Activated naive CD8-positive, alpha-beta T cell (primary cell): ENCODE results near the gene PPP2R5B.
A peak's percentile ranks its signal among the peaks of the same experiment; 100 is the strongest.

ENCODE experiments used
- H3K27ac Mint-ChIP-seq: one replicate; pipeline ENCODE4 v1.8.0; 2021; ENCODE audit warnings: mixed read lengths
- H3K27me3 Mint-ChIP-seq: one replicate; pipeline ENCODE4 v1.8.0; 2021; ENCODE audit warnings: mixed read lengths
- H3K36me3 Mint-ChIP-seq: one replicate; pipeline ENCODE4 v1.8.0; 2021; ENCODE audit warnings: mixed read lengths
- H3K4me1 Mint-ChIP-seq: one replicate; pipeline ENCODE4 v1.8.0; 2021; ENCODE audit warnings: low read depth, mixed read lengths
- H3K4me3 Mint-ChIP-seq: one replicate; pipeline ENCODE4 v1.8.0; 2021; ENCODE audit warnings: mild to moderate bottlenecking, mixed read lengths
- H3K9me3 Mint-ChIP-seq: one replicate; pipeline ENCODE4 v1.8.0; 2021; ENCODE audit warnings: low read depth, mixed read lengths

Gene PPP2R5B

DNA sequence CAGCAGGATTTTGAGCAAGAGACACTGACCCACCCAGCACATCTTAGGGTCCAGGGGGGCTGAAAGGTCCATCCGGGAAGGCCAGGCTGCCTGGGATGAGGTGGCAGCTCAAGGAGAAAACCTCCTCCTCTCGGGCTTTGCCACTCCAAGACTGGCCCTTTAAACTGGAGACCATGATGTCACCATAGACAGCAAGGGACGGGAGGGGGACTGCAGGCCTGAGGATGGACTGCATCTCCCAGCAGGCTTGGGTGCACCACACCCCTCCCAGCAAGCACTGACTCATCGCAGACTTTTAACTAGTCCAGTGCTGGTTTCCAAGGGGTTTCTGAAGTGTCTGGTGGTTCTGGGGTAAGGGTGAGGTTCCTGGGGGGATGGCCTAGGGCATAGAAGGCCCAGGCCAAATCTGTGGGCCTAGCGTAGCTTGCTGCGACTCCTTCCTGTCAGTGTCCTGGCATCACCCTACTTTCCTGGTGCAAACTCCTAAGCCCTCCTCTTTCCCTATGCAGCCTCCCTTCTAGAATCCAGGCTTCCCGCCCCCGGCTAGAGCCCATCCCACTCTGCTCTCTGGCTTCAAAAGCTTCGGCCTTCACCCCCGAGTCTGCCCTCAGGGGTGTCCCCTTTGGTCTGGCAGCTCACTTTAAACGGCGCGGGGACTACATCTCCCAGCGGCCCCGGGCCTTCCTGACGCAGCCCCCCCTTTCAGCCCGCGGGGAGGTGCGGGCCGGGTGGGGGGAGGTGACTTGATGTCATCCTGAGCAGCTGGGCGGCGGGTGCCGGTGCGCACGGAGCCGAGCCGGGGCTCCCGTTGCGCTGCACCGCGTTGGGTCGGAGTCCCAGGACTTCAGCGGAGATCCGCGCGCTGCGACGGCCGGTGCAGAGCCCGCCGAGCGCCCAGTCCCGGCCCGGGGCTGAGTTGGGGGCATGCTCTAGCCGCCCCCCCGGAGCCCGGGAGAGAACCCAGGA, at the start of gene PPP2R5B:
Gene PPP2R5B, plus strand, starts transcription at position 746 of the 966 bp plus-strand sequence. CDS start 1,046 bp downstream, outside the sequence.
- no peaks in the 10 kb centered on the region for H3K9me3 Mint-ChIP-seq
- H3K4me3 Mint-ChIP-seq, result peak within 1 kb of the TSS; percentile 94
- H3K27ac Mint-ChIP-seq, result peak within 1 kb of the TSS; percentile 99
- H3K36me3 Mint-ChIP-seq, result no peaks in the 10 kb centered on the region
- no peaks in the 10 kb centered on the region for H3K27me3 Mint-ChIP-seq
- peaks cover 13% of the 10 kb centered on the region for H3K4me1 Mint-ChIP-seq

DNA sequence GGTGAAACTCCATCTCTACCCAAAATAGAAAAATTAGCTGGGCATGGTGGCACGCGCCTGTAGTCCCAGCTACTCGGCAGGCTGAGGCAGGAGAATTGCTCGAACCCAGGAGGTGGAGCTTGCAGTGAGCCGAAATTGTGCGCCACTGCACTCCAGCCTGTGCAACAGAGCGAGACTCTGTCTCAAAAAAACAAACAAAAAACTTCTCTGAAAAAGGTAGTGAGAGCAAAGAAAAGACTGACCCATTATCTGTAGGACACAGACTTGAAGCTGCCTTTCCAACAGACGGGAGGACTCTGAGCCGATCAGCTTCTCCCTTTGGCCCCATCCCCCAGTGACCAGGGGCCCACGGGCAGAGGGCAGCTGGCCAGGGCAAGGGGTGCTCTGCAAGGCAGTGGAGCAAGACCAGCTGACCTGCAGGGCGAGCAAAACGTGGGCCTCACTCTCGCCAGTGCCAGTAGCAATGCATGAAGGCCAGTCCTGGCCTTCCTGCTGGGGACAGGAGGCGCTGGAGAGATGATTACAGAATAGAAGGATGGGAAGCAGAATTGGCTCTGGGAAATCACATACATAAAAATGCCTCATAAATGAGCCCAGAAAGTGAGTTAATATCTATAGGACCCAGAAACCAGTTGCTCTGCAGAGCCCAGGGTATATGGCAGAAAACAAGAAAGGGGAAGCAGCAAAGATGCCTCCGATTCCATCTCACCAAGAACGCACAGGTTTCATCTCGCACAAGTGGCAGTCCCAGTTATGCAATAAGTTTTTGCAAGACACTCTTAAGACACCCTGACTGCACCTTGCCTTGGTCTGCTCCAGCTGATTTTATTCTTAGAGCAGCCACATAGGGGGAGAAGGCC, 48.9 kb upstream of the PPP2R5B start:
- Mint-ChIP-seq H3K4me1 (peaks cover 75% of the 10 kb centered on the region), H3K9me3 (no peaks in the 10 kb centered on the region), H3K36me3 (peaks cover 3% of the 10 kb centered on the region), H3K4me3 (peak overlapping the region; percentile 97), H3K27me3 (no peaks in the 10 kb centered on the region), H3K27ac (peak overlapping the region; percentile 93)

DNA sequence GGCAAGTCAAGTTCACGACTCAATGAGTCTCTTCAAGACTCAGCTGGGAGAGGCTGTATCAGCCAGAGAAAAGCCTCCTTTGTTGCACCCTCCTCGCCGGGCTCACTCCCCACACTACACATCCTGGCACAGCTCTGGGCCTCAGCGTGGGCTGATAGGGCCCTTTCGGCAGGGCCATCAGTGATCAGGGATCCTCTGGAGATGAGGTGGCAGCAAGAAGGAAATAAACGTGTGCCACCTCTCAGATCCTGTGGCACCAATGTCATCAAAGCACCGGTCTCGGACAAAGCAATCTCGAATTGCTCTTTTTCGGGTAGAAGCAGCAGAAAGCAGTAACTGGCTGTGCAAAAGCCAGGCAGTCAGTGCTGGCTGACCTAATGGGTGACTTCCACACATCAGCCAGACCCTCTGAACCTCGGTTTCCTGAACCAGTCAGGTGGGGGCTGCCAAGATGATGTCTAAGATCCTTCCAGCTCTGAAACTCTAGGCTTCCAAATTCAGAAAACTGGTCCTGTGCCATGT, 48.2 kb upstream of the PPP2R5B start:
- Mint-ChIP-seq H3K27me3 (no peaks in the 10 kb centered on the region), H3K36me3 (peaks cover 3% of the 10 kb centered on the region), H3K9me3 (no peaks in the 10 kb centered on the region), H3K4me3 (peak overlapping the region; percentile 97), H3K4me1 (peaks cover 78% of the 10 kb centered on the region), H3K27ac (peak overlapping the region; percentile 93)

DNA sequence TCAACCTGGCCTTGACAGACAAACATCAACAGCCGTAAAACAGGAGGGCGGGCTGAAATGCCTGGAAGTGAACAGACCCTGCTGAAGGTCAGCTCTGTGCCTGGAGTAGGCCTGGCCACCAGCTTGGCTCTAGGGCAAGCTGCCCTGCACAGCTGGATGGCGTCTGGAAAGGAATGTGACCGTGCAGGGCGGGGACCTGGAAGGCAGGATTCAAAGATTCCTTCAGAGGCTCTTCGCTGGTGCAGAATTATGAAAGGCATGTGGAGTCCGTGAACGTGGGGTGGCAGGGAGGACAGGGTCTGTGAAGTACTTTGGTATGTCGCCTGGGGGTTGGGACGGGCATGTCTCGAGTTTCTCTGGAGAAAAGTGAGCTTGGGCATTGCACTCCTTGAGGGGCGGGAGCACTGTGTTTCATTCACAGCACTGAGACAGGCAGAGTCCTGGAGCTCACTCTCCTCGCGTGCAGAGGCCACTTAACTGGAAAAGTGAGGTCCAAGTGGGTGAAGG, 47.6 kb upstream of the PPP2R5B start:
- H3K36me3 Mint-ChIP-seq, result peaks cover 3% of the 10 kb centered on the region

DNA sequence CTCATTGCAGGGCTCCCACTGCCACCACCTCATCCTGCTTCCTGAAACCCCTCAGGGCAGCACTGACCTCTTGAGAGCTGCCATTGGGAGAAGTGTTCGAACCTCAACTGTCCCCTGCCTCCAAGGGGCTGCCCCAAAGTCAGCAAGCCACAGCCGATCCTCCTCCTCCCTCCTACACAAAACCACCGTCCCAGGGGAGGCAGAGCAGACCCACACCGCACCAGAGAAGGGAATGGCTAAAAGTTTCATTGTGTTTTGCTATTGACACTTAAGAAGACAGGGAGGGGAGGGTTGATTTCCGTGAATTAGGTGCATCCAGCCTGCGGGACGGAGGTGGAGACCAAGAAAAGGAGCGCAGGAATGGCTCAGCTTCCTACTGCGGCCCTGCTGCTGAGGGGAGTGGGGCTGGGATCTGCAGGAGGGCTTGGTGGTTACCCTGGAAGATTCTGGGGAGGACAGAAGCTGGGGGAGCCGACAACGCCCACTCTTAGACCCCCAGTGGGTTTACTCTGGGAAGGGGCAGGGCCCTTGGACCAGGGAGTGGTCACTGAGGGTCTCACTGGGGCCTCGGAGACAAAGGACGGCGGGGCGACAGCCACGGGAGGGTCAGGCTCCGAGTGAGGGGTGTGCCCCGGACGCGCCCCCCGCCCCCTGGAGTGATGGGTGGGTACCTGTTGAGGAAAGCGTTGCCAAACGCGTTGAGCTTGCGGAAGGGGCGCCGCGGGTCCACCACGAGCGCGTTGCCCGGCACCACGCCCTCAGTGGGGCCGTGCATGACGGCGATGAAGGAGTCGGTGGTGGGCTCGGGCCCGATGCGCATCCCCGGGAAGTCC, 46.9 kb upstream of the PPP2R5B start:
- Mint-ChIP-seq H3K27ac (peak overlapping the region; percentile 93), H3K4me3 (peak overlapping the region; percentile 97), H3K9me3 (no peaks in the 10 kb centered on the region), H3K36me3 (peaks cover 3% of the 10 kb centered on the region), H3K27me3 (no peaks in the 10 kb centered on the region), H3K4me1 (peaks cover 71% of the 10 kb centered on the region)

More for the DNA sequence above, 47.6 kb upstream of the PPP2R5B start:
- Mint-ChIP-seq H3K4me3 (peak overlapping the region; percentile 97), H3K27ac (peak overlapping the region; percentile 93), H3K27me3 (no peaks in the 10 kb centered on the region), H3K4me1 (peaks cover 76% of the 10 kb centered on the region), H3K9me3 (no peaks in the 10 kb centered on the region)

DNA sequence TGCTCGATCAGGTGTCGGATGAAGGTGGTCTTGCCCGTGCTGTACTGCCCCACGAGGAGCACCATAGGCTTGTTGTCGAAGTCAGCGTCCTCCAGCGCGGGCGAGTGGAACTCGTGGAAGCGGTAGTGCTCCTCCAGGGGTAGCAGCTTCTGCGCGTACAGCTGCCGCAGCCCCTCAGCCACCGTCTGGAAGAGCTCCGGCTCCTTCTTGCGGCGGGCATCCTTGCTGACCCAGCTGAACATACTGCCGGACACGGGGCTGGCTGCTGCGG, 46.3 kb upstream of the PPP2R5B start:
- H3K9me3 Mint-ChIP-seq, result no peaks in the 10 kb centered on the region
- H3K27me3 Mint-ChIP-seq, result no peaks in the 10 kb centered on the region
- H3K27ac Mint-ChIP-seq, result peak overlapping the region; percentile 93
- peaks cover 66% of the 10 kb centered on the region for H3K4me1 Mint-ChIP-seq
- H3K36me3 Mint-ChIP-seq, result peaks cover 3% of the 10 kb centered on the region
- peak overlapping the region; percentile 97 for H3K4me3 Mint-ChIP-seq

DNA sequence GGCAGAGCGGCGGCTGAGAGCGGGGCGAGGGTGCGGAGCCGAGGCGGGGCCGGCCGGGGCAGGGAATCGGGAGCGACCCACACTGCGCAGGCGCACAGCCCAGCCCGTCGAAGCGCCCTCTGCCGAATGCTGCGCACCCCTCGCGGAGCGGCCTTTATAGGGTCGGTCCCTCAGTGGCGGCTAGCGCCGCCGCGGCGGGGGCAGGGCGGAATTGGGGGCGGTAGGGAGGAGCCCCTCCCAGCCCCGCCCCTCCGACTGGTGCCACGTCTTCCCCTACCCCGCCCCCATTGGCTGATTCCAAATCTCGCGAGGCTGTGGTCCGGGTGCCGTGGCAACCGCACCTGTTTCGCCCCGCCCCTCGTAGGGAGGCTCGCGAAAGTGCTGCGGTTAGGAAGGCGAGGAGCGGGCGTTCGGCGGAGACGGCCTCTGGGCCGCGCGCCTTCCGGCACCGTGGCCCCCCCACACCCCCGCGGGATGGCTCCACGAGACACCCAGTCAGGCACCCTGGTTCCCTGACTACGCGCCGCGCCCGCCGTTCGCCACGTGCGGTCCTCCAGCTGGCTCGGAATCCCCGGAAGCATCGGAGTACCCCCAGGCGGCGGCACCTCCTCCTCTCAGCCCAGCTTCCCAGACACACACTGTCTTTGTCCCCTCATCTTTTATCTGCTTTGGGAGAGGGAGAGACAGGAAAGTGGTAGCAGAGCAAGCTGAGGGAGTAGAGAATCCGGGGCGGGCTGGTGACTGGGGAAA, 45.8 kb upstream of the PPP2R5B start, which contains the start of gene EHD1:
Gene EHD1, minus strand, starts transcription at position 128 of the 750 bp plus-strand sequence. CDS start 157 bp downstream, outside the sequence.
- no peaks in the 10 kb centered on the region for H3K9me3 Mint-ChIP-seq
- peak within 1 kb of the TSS; percentile 97 for H3K4me3 Mint-ChIP-seq
- H3K4me1 Mint-ChIP-seq, result peaks cover 61% of the 10 kb centered on the region
- H3K36me3 Mint-ChIP-seq, result peaks cover 3% of the 10 kb centered on the region
- no peaks in the 10 kb centered on the region for H3K27me3 Mint-ChIP-seq
- peak within 1 kb of the TSS; percentile 95 for H3K27ac Mint-ChIP-seq

DNA sequence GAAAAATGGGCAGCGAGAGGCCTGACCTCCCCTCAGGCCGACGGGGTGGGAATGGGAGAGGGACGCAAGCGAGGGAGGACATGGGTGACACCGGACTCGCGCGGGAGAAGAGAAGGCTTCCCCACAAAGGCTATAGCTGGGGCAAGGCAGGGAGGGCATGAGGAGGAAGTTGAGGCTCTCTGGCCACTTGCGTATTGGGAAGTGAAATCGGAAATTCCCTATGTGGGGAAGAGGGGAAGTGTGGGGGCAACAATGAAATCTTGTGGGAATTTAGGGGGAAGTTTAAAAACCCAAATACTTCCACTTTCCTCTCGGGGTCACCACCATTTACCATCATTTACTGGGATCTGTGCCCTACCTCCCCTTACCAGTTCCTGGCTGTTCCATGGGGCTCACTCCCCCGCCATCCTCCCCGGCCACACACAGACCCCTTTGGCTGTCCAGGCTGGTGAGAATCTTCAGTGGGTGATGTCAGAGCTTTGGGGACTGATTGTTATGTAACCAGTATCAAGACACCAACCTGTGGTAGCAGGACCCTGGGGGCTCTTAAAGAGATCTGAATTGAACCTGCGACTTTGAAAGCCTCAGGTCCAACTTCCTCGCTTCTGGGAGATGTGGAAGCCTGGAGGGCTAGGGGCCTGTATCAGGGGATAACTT, 45.1 kb upstream of the PPP2R5B start:
- peaks cover 3% of the 10 kb centered on the region for H3K36me3 Mint-ChIP-seq
- H3K27me3 Mint-ChIP-seq, result no peaks in the 10 kb centered on the region
- peaks cover 59% of the 10 kb centered on the region for H3K4me1 Mint-ChIP-seq
- H3K9me3 Mint-ChIP-seq, result no peaks in the 10 kb centered on the region
- peak overlapping the region; percentile 93 for H3K4me3 Mint-ChIP-seq
- peak overlapping the region; percentile 95 for H3K27ac Mint-ChIP-seq

DNA sequence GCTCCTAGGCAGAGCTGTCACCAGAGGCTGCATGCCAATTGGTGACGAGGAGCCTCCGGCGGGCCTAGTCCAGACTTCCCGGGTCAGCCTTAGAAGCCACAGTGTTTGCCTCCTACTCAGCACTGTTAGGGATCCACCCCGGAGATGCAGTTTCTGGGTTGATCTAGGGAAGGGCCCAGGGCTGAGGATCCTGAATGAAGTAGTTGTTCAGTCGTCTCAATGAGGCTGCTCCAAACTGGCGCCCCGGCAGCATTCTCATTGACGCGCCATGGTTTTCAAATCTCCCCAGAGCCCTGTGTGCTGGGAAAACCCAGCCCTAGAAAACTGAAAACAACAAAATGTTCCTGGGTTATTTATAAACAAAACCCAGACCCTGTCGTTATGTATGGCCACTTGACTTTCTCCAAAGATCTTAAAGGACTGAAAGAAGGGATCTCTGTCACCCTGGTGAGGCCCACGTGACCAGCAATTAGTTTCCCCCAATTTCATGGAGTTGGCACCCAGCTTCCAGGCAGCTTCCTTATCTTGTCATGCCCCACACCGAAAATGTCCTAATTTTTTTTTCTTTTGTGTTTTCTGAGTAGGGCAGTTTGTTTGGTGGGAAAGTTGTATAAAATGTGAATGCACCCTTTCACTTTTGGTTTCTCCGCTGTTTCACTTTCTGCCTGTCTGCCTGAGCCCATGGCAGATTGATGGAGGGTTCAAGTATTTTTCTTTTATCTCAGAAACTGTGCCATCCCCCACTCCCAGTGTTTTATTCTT, 44.1 kb upstream of the PPP2R5B start:
- Mint-ChIP-seq H3K9me3 (no peaks in the 10 kb centered on the region), H3K27ac (peak overlapping the region; percentile 95)

DNA sequence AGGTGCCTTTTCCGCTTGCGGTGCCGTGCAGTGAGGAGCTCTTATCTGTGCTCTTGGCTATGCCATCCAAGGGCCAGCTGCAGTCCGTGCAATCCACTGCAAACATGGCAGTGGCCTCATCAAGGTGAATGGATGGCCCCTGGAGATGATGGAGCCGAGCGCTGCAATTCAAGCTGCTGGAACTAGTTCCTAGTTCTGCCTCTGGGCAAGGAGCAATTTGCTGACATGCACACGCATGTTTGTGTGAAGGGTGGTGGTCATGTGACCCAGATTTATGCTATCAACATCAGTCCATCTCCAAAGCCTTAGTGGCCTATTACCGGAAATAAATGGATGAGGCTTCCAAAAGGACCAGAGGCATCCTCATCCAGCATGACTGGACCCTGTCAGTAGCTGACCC, 43.0 kb upstream of the PPP2R5B start:
- Mint-ChIP-seq H3K27me3 (no peaks in the 10 kb centered on the region), H3K4me1 (peaks cover 52% of the 10 kb centered on the region), H3K36me3 (no peaks in the 10 kb centered on the region), H3K27ac (peak overlapping the region; percentile 41), H3K9me3 (no peaks in the 10 kb centered on the region), H3K4me3 (peak overlapping the region; percentile 40)

More for the DNA sequence above, 44.1 kb upstream of the PPP2R5B start:
- H3K4me3 Mint-ChIP-seq, result peak overlapping the region; percentile 93
- H3K4me1 Mint-ChIP-seq, result peaks cover 55% of the 10 kb centered on the region
- peaks cover 3% of the 10 kb centered on the region for H3K36me3 Mint-ChIP-seq
- no peaks in the 10 kb centered on the region for H3K27me3 Mint-ChIP-seq

DNA sequence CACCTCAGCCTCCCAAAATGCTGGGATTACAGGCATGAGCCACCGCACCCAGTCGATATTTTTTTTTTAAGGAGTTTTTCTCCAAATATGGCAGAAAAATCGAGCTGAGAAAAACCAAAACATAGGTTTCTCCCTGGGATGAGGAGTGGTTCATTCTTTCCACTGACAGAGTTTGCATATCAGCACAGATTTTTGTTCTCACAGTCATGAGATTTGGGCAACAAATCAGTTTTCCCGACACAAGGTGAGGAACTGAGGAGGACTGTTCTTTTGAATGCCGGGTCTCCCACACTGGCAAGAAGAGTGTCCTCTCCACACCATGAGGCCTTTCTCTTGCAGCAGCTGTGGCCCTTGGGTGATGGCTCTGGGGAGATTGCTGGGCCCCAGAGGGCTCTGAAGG, 42.2 kb upstream of the PPP2R5B start:
- no peak overlapping the region for H3K27ac Mint-ChIP-seq
- H3K36me3 Mint-ChIP-seq, result no peaks in the 10 kb centered on the region
- no peaks in the 10 kb centered on the region for H3K27me3 Mint-ChIP-seq
- no peak overlapping the region for H3K4me3 Mint-ChIP-seq
- H3K4me1 Mint-ChIP-seq, result peaks cover 46% of the 10 kb centered on the region
- H3K9me3 Mint-ChIP-seq, result no peaks in the 10 kb centered on the region

DNA sequence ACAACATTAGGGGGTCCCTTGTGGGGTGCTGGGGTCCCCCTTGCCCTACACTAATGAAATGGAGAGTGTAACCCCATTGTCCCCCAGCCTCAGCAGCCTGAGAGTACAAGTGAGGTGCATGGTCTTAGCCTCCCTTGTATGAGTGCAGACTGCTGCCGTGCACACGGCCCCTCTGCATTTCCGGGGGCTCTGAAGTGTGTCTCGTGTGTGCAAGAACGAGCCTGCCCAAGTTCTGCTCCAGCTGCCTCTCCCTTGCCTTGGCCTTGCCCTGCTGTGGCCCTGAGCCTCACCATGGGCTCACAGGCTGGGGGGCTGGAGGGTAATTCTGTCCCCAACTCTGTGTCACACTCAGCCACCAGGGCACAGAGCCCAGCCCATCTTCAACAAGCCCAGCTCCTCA, 40.9 kb upstream of the PPP2R5B start:
- H3K4me1 Mint-ChIP-seq, result peaks cover 53% of the 10 kb centered on the region
- H3K4me3 Mint-ChIP-seq, result no peak overlapping the region
- H3K9me3 Mint-ChIP-seq, result no peaks in the 10 kb centered on the region
- H3K27me3 Mint-ChIP-seq, result no peaks in the 10 kb centered on the region
- no peaks in the 10 kb centered on the region for H3K36me3 Mint-ChIP-seq
- no peak overlapping the region for H3K27ac Mint-ChIP-seq
